Activated naive CD8-positive, alpha-beta T cell treated with anti-CD3 and anti-CD28 coated beads, Interleukin-2, amount 10 ng/mL, durations not matched to agents 7 days and 5 days (primary cell): ENCODE data around the gene NCAM2. TPM values are rescaled to one million over a fixed set of nuclear protein-coding genes. Genes with fewer than 3 reads are reported as not detected.

Experiments
- ATAC-seq: fragments of 150-1000 bp; cut with Tn5 transposase; one replicate; pipeline ENCODE4 v1.10.0; 2021; ENCODE audit warnings: low read depth, moderate library complexity
- POLR2A ChIA-PET: fragments of 350-600 bp; sonication (Branson Sonifier 250); formaldehyde crosslinking; loops from one replicate; lab custom pipeline; 2021; ENCODE audit warnings: antibody characterized with exemption; lab: Charles Lee
- DNase-seq: peaks from one replicate; pipeline ENCODE4 v3.0.0; 2021
- H3K27ac Mint-ChIP-seq: one replicate; pipeline ENCODE4 v1.8.0; 2022; ENCODE audit warnings: mild to moderate bottlenecking, mixed read lengths
- H3K27me3 Mint-ChIP-seq: one replicate; pipeline ENCODE4 v1.8.0; 2022; ENCODE audit warnings: mild to moderate bottlenecking, moderate library complexity, mixed read lengths
- H3K36me3 Mint-ChIP-seq: one replicate; pipeline ENCODE4 v1.8.0; 2021; ENCODE audit warnings: mild to moderate bottlenecking, mixed read lengths
- H3K4me1 Mint-ChIP-seq: one replicate; pipeline ENCODE4 v1.8.0; 2021; ENCODE audit warnings: mixed read lengths
- H3K4me3 Mint-ChIP-seq: one replicate; pipeline ENCODE4 v1.8.0; 2022; ENCODE audit warnings: mild to moderate bottlenecking, moderate library complexity, mixed read lengths
- H3K9me3 Mint-ChIP-seq: one replicate; pipeline ENCODE4 v1.8.0; 2021; ENCODE audit warnings: mixed read lengths
- total RNA-seq, 2 experiments: library from RNA; stranded (reverse); gene quantifications; one replicate each; pipeline ENCODE4 v1.2.3, GENCODE V29; 2021

NCAM2 gene
- total RNA-seq, 2 experiments from 2014 or later: not detected

DNA sequence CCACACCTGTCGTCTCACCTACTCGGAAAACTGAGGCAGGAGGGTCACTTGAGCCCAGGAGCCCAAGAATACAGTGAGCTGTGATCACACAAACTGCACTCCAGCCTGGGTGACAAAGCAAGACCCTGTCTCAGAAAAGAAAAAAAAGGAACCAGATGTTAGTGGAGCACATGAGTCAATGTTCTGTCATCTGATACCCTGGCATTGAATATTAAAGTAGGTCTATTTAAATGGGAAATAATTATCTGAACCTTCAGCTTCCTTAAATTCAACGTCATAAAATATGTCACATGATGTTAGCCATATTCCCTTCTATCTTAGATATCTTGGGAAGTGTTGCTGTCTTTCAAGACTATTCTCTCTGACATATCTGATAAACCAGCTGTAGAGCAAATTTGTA, 47.3 kb downstream of the NCAM2 start:
- Mint-ChIP-seq H3K4me3 (no peak overlapping the region), H3K27ac (no peak overlapping the region)
- no peak for ATAC-seq

GRCh38 chr21:21046063-21046462, 47.9 kb downstream of the NCAM2 start:
- POLR2A ChIA-PET: no interaction called here
- Mint-ChIP-seq H3K27me3 (no peaks in the 10 kb centered on the region), H3K9me3 (no peaks in the 10 kb centered on the region), H3K4me3 (no peak overlapping the region), H3K27ac (no peak overlapping the region), H3K36me3 (no peaks in the 10 kb centered on the region), H3K4me1 (no peaks in the 10 kb centered on the region)
- ATAC-seq (no peak), DNase-seq (no peak)

More for the DNA sequence above, 47.3 kb downstream of the NCAM2 start:
- no peak for DNase-seq
- POLR2A ChIA-PET: no interaction called here
- no peaks in the 10 kb centered on the region for H3K4me1 Mint-ChIP-seq
- no peaks in the 10 kb centered on the region for H3K27me3 Mint-ChIP-seq
- no peaks in the 10 kb centered on the region for H3K9me3 Mint-ChIP-seq
- H3K36me3 Mint-ChIP-seq: no peaks in the 10 kb centered on the region

GRCh38 chr21:21051109-21052055, 53.2 kb downstream of the NCAM2 start:
- POLR2A ChIA-PET: no interaction called here
- Mint-ChIP-seq H3K27ac (no peak overlapping the region), H3K36me3 (no peaks in the 10 kb centered on the region), H3K27me3 (no peaks in the 10 kb centered on the region), H3K9me3 (no peaks in the 10 kb centered on the region), H3K4me1 (no peaks in the 10 kb centered on the region), H3K4me3 (no peak overlapping the region)
- no peak for DNase-seq
- no peak for ATAC-seq

DNA sequence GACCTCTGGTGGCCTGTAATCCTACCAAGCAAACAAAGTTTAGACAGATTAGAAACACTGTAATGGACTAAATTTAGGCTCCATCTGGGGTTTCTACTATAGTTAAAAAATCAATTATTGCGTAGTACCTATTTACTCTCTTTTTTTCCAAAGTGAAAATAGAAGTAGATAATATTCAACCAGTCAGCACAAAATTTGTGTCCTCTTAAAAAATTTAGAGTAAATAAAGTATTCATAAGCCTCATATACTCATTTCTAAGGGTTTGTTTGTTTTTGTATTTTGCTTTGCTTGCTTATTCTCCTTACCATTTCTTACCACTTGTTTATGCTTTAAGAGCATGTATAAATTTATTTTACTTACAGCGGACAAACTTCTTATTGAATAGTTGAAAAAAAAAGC, 54.5 kb downstream of the NCAM2 start:
- Mint-ChIP-seq H3K9me3 (no peaks in the 10 kb centered on the region), H3K4me1 (no peaks in the 10 kb centered on the region), H3K4me3 (no peak overlapping the region), H3K27me3 (no peaks in the 10 kb centered on the region), H3K36me3 (no peaks in the 10 kb centered on the region), H3K27ac (no peak overlapping the region)
- POLR2A ChIA-PET: no interaction called here
- DNase-seq (no peak), ATAC-seq (no peak)

DNA sequence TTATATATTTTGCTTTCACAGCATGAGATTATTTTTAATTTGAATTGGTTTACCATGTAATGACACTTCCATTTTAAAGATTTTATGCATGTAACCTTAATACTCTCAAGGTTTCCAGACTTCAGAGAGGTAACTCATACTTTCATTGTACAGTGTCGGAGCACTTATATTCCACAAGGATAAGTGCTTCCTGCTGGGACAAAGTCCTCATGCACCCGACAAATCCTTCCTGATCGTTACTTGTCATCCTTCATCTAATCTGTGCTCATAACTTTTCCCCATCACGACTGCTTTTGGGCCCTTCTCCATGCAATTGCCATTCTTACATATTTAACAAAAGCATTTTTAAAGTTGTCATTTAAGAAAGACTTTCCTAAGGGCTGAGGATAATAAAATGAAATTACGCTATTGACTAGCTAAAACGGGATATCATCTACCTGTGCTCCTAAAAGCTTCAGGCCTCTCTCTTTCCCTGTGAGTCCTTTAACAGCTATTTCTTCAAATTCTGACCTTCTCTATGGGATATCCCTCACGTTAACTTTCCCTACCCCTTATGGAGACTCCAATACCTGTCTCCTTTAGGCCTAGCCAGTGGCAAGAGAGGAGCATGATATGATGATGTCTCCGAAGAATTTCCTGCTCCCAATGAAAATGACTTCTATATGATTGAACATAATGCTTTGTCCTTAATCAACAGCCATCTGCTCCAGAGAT, 59.3 kb downstream of the NCAM2 start:
- ATAC-seq (no peak), DNase-seq (no peak)
- H3K36me3 Mint-ChIP-seq: no peaks in the 10 kb centered on the region
- H3K27ac Mint-ChIP-seq: no peak overlapping the region
- H3K9me3 Mint-ChIP-seq: no peaks in the 10 kb centered on the region
- POLR2A ChIA-PET: interaction anchor here (0.7 kb wide), 1 partner anchor 1129 kb away, joined by 3 read pairs; no protein-coding TSS in a partner anchor
- no peaks in the 10 kb centered on the region for H3K4me1 Mint-ChIP-seq
- no peaks in the 10 kb centered on the region for H3K27me3 Mint-ChIP-seq
- no peak overlapping the region for H3K4me3 Mint-ChIP-seq

DNA sequence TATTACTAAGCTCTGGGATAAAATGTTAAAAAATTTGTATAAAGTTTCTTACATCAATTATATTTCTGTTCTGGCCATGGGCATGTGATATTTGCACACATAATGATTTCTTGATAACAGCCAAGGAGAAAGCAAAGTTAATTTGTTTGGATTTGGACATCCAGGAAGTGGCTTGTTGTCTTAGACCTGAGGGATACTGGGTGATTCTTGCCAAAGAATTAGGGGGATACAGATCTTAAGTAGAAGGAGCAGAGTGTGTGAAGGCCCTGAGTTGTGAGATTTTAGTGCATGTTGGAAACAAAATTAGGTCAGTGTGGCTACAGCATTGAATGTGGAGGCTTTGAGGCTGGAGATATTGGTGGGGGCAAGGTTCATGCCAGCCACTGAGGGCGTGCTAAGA, 65.6 kb downstream of the NCAM2 start:
- H3K4me1 Mint-ChIP-seq: no peaks in the 10 kb centered on the region
- POLR2A ChIA-PET: no interaction called here
- H3K27ac Mint-ChIP-seq: no peak overlapping the region
- no peak overlapping the region for H3K4me3 Mint-ChIP-seq
- H3K27me3 Mint-ChIP-seq: no peaks in the 10 kb centered on the region
- H3K9me3 Mint-ChIP-seq: no peaks in the 10 kb centered on the region
- DNase-seq: no peak
- no peaks in the 10 kb centered on the region for H3K36me3 Mint-ChIP-seq
- ATAC-seq: no peak

- ATAC-seq: no peak
- DNase-seq: no peak
- no peaks in the 10 kb centered on the region for H3K27me3 Mint-ChIP-seq
- no peaks in the 10 kb centered on the region for H3K9me3 Mint-ChIP-seq
- no peaks in the 10 kb centered on the region for H3K4me1 Mint-ChIP-seq
- H3K4me3 Mint-ChIP-seq: no peak overlapping the region
- POLR2A ChIA-PET: no interaction called here
- no peak overlapping the region for H3K27ac Mint-ChIP-seq
- H3K36me3 Mint-ChIP-seq: no peaks in the 10 kb centered on the region
These were observed 66.1 kb downstream of the NCAM2 start for GRCh38 chr21:21064353-21064752.

DNA sequence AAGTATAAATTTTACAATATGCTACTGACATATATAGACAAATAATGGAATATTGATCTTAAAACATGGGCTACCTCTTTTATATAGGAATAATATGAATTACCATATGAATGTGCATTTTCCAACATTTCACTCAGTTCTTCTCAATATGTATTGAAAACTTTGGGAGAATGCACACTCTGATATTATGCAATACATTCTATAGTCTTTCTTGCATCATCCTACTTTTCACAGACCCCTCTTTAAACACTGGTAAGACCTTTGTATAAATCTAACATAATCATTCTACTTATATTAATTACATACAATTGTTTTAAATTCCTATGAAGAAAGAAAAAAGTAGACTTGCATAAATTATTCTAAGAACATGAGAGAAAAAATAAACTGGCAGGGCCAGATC, 69.2 kb downstream of the NCAM2 start:
- no peaks in the 10 kb centered on the region for H3K36me3 Mint-ChIP-seq
- no peak for ATAC-seq
- no peaks in the 10 kb centered on the region for H3K27me3 Mint-ChIP-seq
- H3K9me3 Mint-ChIP-seq: no peaks in the 10 kb centered on the region
- H3K4me1 Mint-ChIP-seq: no peaks in the 10 kb centered on the region
- no peak overlapping the region for H3K27ac Mint-ChIP-seq
- H3K4me3 Mint-ChIP-seq: no peak overlapping the region
- POLR2A ChIA-PET: no interaction called here
- no peak for DNase-seq

DNA sequence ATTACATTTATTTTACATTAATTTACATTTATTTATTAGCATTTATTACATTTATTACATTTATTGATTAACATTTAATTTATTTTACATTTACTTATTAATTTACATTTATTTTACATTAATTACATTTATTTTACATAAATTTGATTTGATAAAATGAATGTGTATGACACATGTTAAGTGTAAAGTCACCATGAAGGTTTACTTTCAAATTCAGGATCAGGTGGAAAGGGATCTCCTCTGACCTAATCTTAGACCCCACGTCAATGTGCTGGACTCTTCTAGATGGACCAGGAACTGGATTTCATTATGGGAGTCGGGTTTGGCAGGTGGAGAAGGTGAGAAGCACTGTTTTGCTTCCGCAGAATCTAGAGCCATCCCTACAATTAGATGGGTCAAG, 76.1 kb downstream of the NCAM2 start:
- DNase-seq (no peak), ATAC-seq (no peak)
- Mint-ChIP-seq H3K27ac (no peak overlapping the region), H3K36me3 (no peaks in the 10 kb centered on the region), H3K4me3 (no peak overlapping the region), H3K27me3 (no peaks in the 10 kb centered on the region), H3K4me1 (no peaks in the 10 kb centered on the region), H3K9me3 (no peaks in the 10 kb centered on the region)
- POLR2A ChIA-PET: no interaction called here

GRCh38 chr21:21076051-21076450, 77.8 kb downstream of the NCAM2 start:
- H3K36me3 Mint-ChIP-seq: no peaks in the 10 kb centered on the region
- POLR2A ChIA-PET: no interaction called here
- no peak for DNase-seq
- no peak for ATAC-seq
- no peaks in the 10 kb centered on the region for H3K4me1 Mint-ChIP-seq
- H3K27me3 Mint-ChIP-seq: no peaks in the 10 kb centered on the region
- H3K9me3 Mint-ChIP-seq: no peaks in the 10 kb centered on the region
- H3K4me3 Mint-ChIP-seq: no peak overlapping the region
- H3K27ac Mint-ChIP-seq: no peak overlapping the region

- ATAC-seq (no peak), DNase-seq (no peak)
- Mint-ChIP-seq H3K27me3 (no peaks in the 10 kb centered on the region), H3K9me3 (no peaks in the 10 kb centered on the region), H3K36me3 (no peaks in the 10 kb centered on the region), H3K4me3 (no peak overlapping the region), H3K4me1 (no peaks in the 10 kb centered on the region), H3K27ac (no peak overlapping the region)
- POLR2A ChIA-PET: no interaction called here
These were observed 78.3 kb downstream of the NCAM2 start for GRCh38 chr21:21076491-21076890.

GRCh38 chr21:21079646-21080045, 81.4 kb downstream of the NCAM2 start:
- H3K27me3 Mint-ChIP-seq: no peaks in the 10 kb centered on the region
- peaks cover 1% of the 10 kb centered on the region for H3K9me3 Mint-ChIP-seq
- POLR2A ChIA-PET: no interaction called here
- no peaks in the 10 kb centered on the region for H3K36me3 Mint-ChIP-seq
- no peak overlapping the region for H3K27ac Mint-ChIP-seq
- DNase-seq (no peak), ATAC-seq (no peak)
- H3K4me1 Mint-ChIP-seq: no peaks in the 10 kb centered on the region
- no peak overlapping the region for H3K4me3 Mint-ChIP-seq

DNA sequence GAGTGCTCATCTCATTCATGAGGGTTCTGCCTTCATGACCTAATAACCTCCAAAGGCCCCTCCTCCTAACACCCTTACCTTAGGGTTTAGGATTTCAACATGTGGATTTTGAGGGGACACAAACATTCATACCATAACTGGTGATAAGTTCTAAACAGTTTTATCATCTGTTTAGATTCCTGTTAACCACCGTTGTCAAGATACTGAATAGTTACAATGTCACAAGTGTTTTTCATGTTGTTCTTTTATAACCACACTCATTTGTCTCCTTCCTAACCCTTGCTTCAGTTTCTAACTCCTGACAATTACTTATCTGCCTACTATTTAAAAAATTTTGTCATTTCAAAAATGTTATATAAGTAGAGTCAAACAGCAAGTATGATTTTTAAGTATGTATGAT, 86.0 kb downstream of the NCAM2 start:
- Mint-ChIP-seq H3K9me3 (peaks cover 1% of the 10 kb centered on the region), H3K27me3 (no peaks in the 10 kb centered on the region), H3K27ac (no peak overlapping the region), H3K4me3 (no peak overlapping the region), H3K4me1 (no peaks in the 10 kb centered on the region), H3K36me3 (no peaks in the 10 kb centered on the region)
- ATAC-seq: no peak
- POLR2A ChIA-PET: no interaction called here
- no peak for DNase-seq

DNA sequence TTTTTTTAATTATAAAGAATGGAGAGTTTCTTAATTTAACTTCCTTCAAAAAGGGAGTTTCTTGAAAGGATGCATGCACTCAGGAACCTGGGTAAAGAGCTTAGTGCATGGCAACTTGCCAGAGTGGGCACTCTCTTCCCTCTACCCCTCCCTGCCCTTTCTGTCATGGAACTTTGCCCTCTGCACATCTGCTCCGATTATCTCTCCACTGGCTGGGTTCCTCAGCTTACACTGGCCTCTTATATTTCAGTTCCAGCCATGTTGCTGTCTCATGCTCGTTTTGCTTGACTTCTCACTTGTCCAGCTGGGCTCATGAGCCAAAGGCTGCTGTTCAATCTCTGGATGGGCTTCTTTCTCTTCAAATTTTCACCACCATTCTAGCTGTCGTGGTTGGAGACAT, 87.0 kb downstream of the NCAM2 start:
- no peak overlapping the region for H3K4me3 Mint-ChIP-seq
- no peak overlapping the region for H3K27ac Mint-ChIP-seq
- DNase-seq (no peak), ATAC-seq (no peak)
- H3K4me1 Mint-ChIP-seq: no peaks in the 10 kb centered on the region
- H3K9me3 Mint-ChIP-seq: peaks cover 1% of the 10 kb centered on the region
- H3K27me3 Mint-ChIP-seq: no peaks in the 10 kb centered on the region
- POLR2A ChIA-PET: no interaction called here
- no peaks in the 10 kb centered on the region for H3K36me3 Mint-ChIP-seq
